Caco-2 (cell line): ENCODE results near the gene KCNK7. TPM values are rescaled to one million over a fixed set of nuclear protein-coding genes. Genes with fewer than 3 reads are reported as not detected.

Experiments
- BruUV-seq: library from RNA; stranded (reverse); fragments of 400-500 nt; replicated peaks from 2 replicates; lab custom pipeline; 2021; lab: Mats Ljungman, UMichigan
- CTCF ChIA-PET: fragments of 300-600 bp; sonication (Branson Sonifier 250); formaldehyde crosslinking; loops from one replicate; lab custom pipeline; 2022; ENCODE audit warnings: antibody characterized with exemption; lab: Charles Lee
- POLR2A ChIA-PET: fragments of 300-600 bp; sonication (Branson Sonifier 250); formaldehyde crosslinking; loops from one replicate; lab custom pipeline; 2022; ENCODE audit warnings: antibody characterized with exemption; lab: Charles Lee
- DNase-seq, 2 experiments: peaks; one replicate each; pipeline versions ENCODE4 v3.0.0 to v3.0.0-alpha.2; 2020 to 2022
- H3K27me3 ChIP-seq: replicated peaks from 2 replicates; pipeline ENCODE4 v1.6.0; 2011; ENCODE audit warnings: low read length; ENCODE audit not compliant: control insufficient read depth, insufficient read depth
- H3K36me3 ChIP-seq: 2 replicates; pipeline ENCODE4 v1.5.1; 2011; ENCODE audit warnings: low read length; ENCODE audit not compliant: control insufficient read depth, insufficient read depth
- H3K4me1 ChIP-seq: fragments of 250-450 bp; sonication (Bioruptor Pico); 2 replicates; pipeline ENCODE4 v1.5.1; 2020; ENCODE audit warnings: mild to moderate bottlenecking
- H3K4me3 ChIP-seq: 2 replicates; pipeline ENCODE4 v1.5.1; 2011; ENCODE audit warnings: low read depth, mild to moderate bottlenecking, control low read depth, low read length
- H3K9me3 ChIP-seq: fragments of 250-450 bp; sonication (Bioruptor Pico); 2 replicates; pipeline ENCODE4 v1.5.1; 2020; ENCODE audit warnings: mild to moderate bottlenecking, moderate library complexity
- H3K27ac Mint-ChIP-seq: one replicate; pipeline ENCODE4 v1.8.0; 2022; ENCODE audit warnings: mixed read lengths; ENCODE audit not compliant: unreplicated experiment
- H3K27me3 Mint-ChIP-seq: one replicate; pipeline ENCODE4 v1.8.0; 2022; ENCODE audit warnings: mixed read lengths; ENCODE audit not compliant: insufficient read depth, unreplicated experiment
- H3K36me3 Mint-ChIP-seq: one replicate; pipeline ENCODE4 v1.8.0; 2022; ENCODE audit warnings: mild to moderate bottlenecking, mixed read lengths; ENCODE audit not compliant: insufficient read depth, unreplicated experiment
- H3K4me1 Mint-ChIP-seq: one replicate; pipeline ENCODE4 v1.8.0; 2022; ENCODE audit warnings: low read depth, mixed read lengths; ENCODE audit not compliant: unreplicated experiment
- H3K4me3 Mint-ChIP-seq: one replicate; pipeline ENCODE4 v1.8.0; 2022; ENCODE audit warnings: mild to moderate bottlenecking, moderate library complexity, mixed read lengths; ENCODE audit not compliant: unreplicated experiment
- H3K9me3 Mint-ChIP-seq: one replicate; pipeline ENCODE4 v1.8.0; 2022; ENCODE audit warnings: mixed read lengths; ENCODE audit not compliant: unreplicated experiment
- CTCF ChIP-seq, 2 experiments: fragments of 200-600 bp in 1 of 2; IDR thresholded peaks; 1 replicate in 1 of 2; 2 replicates in 1 of 2; pipeline versions ENCODE4 v1.5.1 to v1.8.0; 2011 to 2022; ENCODE audit warnings: antibody characterized with exemption in 1 of 2, control low read depth in 1 of 2, inconsistent platforms in 1 of 2, low read depth in 1 of 2, low read length in 1 of 2, mild to moderate bottlenecking in 1 of 2, moderate library complexity in 1 of 2; ENCODE audit not compliant: insufficient read depth in 1 of 2, severe bottlenecking in 1 of 2, unreplicated experiment in 1 of 2
- intact Hi-C: fragments of 100-400 bp; cut with micrococcal nuclease; formaldehyde crosslinking; loops from one replicate; pipeline ENCODE4 v1.10.0; 2022; ENCODE audit not compliant: unreplicated experiment
- total RNA-seq: library from RNA; stranded (reverse); gene quantifications from 2 replicates; pipeline ENCODE4 v1.2.3, GENCODE V29; 2022

KCNK7 gene
- total RNA-seq, 1 experiment from 2014 or later, result 0.39 TPM

GRCh38 chr11:65623177-65623576 is 27.6 kb upstream of the KCNK7 start:
- BruUV-seq, result no TSS peak
- Histone ChIP-seq H3K27me3 (no peaks in the 10 kb centered on the region), H3K4me3 (no peak overlapping the region), H3K9me3 (no peaks in the 10 kb centered on the region), H3K4me1 (0 out of 2 replicates have a peak, but pooled peaks cover 3% of the 10 kb centered on the region), H3K36me3 (peaks cover 5% of the 10 kb centered on the region)
- CTCF ChIA-PET, result no interaction called here
- H3K27me3 Mint-ChIP-seq, result no peaks in the 10 kb centered on the region
- TF ChIP-seq CTCF (IDR thresholded peaks at IDR 0.05; ENCODE audit: insufficient read depth in 1 of 2, low read depth in 1 of 2, low read length in 1 of 2, severe bottlenecking in 1 of 2, unreplicated experiment in 1 of 2), result no peak
- POLR2A ChIA-PET, result no interaction called here
- no peak overlapping the region for H3K4me3 Mint-ChIP-seq
- no peak for DNase-seq
- peaks cover 58% of the 10 kb centered on the region for H3K36me3 Mint-ChIP-seq
- H3K27ac Mint-ChIP-seq, result no peak overlapping the region
- no peaks in the 10 kb centered on the region for H3K4me1 Mint-ChIP-seq
- H3K9me3 Mint-ChIP-seq, result no peaks in the 10 kb centered on the region
- intact Hi-C loops, result no loop called here

GRCh38 chr11:65622011-65622410 is 26.4 kb upstream of the KCNK7 start:
- no peak for DNase-seq
- BruUV-seq, result no TSS peak
- ChIA-PET POLR2A (no interaction called here), CTCF (no interaction called here)
- no peak overlapping the region for H3K4me3 ChIP-seq
- no peaks in the 10 kb centered on the region for H3K9me3 ChIP-seq
- Mint-ChIP-seq H3K36me3 (peaks cover 67% of the 10 kb centered on the region), H3K4me1 (no peaks in the 10 kb centered on the region), H3K4me3 (no peak overlapping the region), H3K27ac (no peak overlapping the region), H3K27me3 (no peaks in the 10 kb centered on the region), H3K9me3 (no peaks in the 10 kb centered on the region)
- no peak for TF ChIP-seq CTCF (IDR thresholded peaks at IDR 0.05; ENCODE audit: insufficient read depth in 1 of 2, low read depth in 1 of 2, low read length in 1 of 2, severe bottlenecking in 1 of 2, unreplicated experiment in 1 of 2)
- H3K27me3 ChIP-seq, result no peaks in the 10 kb centered on the region
- 0 out of 2 replicates have a peak, but pooled peaks cover 3% of the 10 kb centered on the region for H3K4me1 ChIP-seq
- intact Hi-C loops, result no loop called here
- H3K36me3 ChIP-seq, result peaks cover 6% of the 10 kb centered on the region

DNA sequence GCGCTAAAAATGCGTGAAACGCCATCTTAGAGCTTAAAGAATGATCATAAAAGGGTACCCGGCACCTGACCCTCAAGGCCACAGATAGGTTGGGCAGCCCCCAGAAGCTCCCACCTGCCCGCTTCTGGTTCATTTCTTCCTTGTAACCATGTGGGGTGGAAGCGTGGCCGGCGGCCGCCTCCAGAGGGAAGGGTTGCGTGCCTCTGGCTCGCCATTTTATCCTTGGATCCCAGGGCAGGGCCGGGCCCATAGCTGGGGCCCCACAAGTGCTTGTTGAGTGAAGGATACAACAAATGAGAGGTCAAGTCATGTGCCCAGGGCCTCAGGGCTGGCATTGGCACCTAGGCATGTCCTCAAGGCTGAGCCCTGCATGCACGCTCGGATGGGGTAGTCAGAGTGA is 25.9 kb upstream of the KCNK7 start:
- Mint-ChIP-seq H3K27me3 (no peaks in the 10 kb centered on the region), H3K4me3 (no peak overlapping the region), H3K9me3 (no peaks in the 10 kb centered on the region), H3K36me3 (peaks cover 72% of the 10 kb centered on the region), H3K27ac (no peak overlapping the region), H3K4me1 (peaks cover 5% of the 10 kb centered on the region)
- CTCF ChIA-PET, result no interaction called here
- H3K27me3 ChIP-seq, result no peaks in the 10 kb centered on the region
- H3K4me1 ChIP-seq, result 0 out of 2 replicates have a peak, but pooled peaks cover 6% of the 10 kb centered on the region
- no TSS peak for BruUV-seq
- H3K36me3 ChIP-seq, result peaks cover 4% of the 10 kb centered on the region
- H3K4me3 ChIP-seq, result no peak overlapping the region
- TF ChIP-seq CTCF (IDR thresholded peaks at IDR 0.05; ENCODE audit: insufficient read depth in 1 of 2, low read depth in 1 of 2, low read length in 1 of 2, severe bottlenecking in 1 of 2, unreplicated experiment in 1 of 2), result no peak
- no peak for DNase-seq
- intact Hi-C loops, result no loop called here
- POLR2A ChIA-PET, result no interaction called here
- H3K9me3 ChIP-seq, result no peaks in the 10 kb centered on the region
